Upper lobe of left lung (tissue), 4 donors: ENCODE results near the gene MITF.

ENCODE experiments used
- EP300 ChIP-seq, 4 donors: sonication (generic); formaldehyde crosslinking; IDR thresholded peaks; one replicate each; pipeline ENCODE4 v1.5.1; 2017; ENCODE audit warnings: antibody characterized with exemption in 4 of 4, control low read depth in 2 of 4
- POLR2A ChIP-seq, 4 donors: fragments of 450-650 bp; IDR thresholded peaks; one replicate each; pipeline ENCODE4 v1.5.1; 2016 to 2017; ENCODE audit warnings: antibody characterized with exemption in 4 of 4, mild to moderate bottlenecking in 2 of 4
- POLR2AphosphoS5 ChIP-seq, 2 donors: sonication (generic); formaldehyde crosslinking; IDR thresholded peaks; one replicate each; pipeline ENCODE4 v1.5.1; 2017; ENCODE audit warnings: antibody characterized with exemption in 2 of 2
- TF ChIP-seq, protein P1 (sequence below), 6 experiments: fragments of 450-650 bp in 4 of 6; fragments of 200-600 bp in 2 of 6; sonication (generic) in 2 of 6; IDR thresholded peaks; one replicate each; pipeline ENCODE4 v1.5.1; 2016 to 2019; ENCODE audit warnings: antibody characterized with exemption in 6 of 6

GRCh38 chr3:69825446-69825845, 86.2 kb downstream of the MITF start:
- no peak for TF ChIP-seq POLR2A (IDR thresholded peaks at IDR 0.05)
- TF ChIP-seq, protein P1, sequence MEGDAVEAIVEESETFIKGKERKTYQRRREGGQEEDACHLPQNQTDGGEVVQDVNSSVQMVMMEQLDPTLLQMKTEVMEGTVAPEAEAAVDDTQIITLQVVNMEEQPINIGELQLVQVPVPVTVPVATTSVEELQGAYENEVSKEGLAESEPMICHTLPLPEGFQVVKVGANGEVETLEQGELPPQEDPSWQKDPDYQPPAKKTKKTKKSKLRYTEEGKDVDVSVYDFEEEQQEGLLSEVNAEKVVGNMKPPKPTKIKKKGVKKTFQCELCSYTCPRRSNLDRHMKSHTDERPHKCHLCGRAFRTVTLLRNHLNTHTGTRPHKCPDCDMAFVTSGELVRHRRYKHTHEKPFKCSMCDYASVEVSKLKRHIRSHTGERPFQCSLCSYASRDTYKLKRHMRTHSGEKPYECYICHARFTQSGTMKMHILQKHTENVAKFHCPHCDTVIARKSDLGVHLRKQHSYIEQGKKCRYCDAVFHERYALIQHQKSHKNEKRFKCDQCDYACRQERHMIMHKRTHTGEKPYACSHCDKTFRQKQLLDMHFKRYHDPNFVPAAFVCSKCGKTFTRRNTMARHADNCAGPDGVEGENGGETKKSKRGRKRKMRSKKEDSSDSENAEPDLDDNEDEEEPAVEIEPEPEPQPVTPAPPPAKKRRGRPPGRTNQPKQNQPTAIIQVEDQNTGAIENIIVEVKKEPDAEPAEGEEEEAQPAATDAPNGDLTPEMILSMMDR (IDR thresholded peaks at IDR 0.05): no peak
- no peak for TF ChIP-seq EP300 (IDR thresholded peaks at IDR 0.05)
- TF ChIP-seq POLR2AphosphoS5 (IDR thresholded peaks at IDR 0.05): no peak
